OCI-LY3 (cell line): ENCODE results near the gene EIF4B.

ENCODE experiments used
- H2AFZ ChIP-seq: fragments of 200-600, 300-600 bp; shearing (Covaris generic); 2 replicates; pipeline ENCODE4 v1.6.0; 2014; ENCODE audit warnings: antibody characterized with exemption, low read depth, low read length
- H3K27ac ChIP-seq: fragments of 200-600, 300-600 bp; sonication (generic); 2 replicates; pipeline ENCODE4 v1.5.1; 2014; ENCODE audit warnings: mild to moderate bottlenecking, low read length, moderate library complexity, mixed read lengths
- H3K27me3 ChIP-seq: fragments of 200-600, 300-600 bp; sonication (generic); 2 replicates; pipeline ENCODE4 v1.6.1; 2014; ENCODE audit warnings: low read depth, low read length, mixed read lengths
- H3K36me3 ChIP-seq: fragments of 200-600, 300-600 bp; sonication (generic); replicated peaks from 2 replicates; pipeline ENCODE3; 2014; ENCODE audit warnings: low read depth, low read length, mixed read lengths
- H3K4me1 ChIP-seq: fragments of 300-600, 200-600 bp; sonication (generic); 2 replicates; pipeline ENCODE4 v1.6.1; 2014; ENCODE audit warnings: low read length, mixed read lengths
- H3K4me2 ChIP-seq: fragments of 200-600, 300-600 bp; sonication (generic); 2 replicates; pipeline ENCODE4 v1.6.1; 2014; ENCODE audit warnings: low read length, mixed read lengths
- H3K4me3 ChIP-seq: fragments of 300-600, 200-600 bp; sonication (generic); 2 replicates; pipeline ENCODE4 v1.5.1; 2014; ENCODE audit warnings: antibody characterized with exemption, mild to moderate bottlenecking, low read length, moderate library complexity
- H3K79me2 ChIP-seq: fragments of 300-600, 200-600 bp; shearing (Covaris generic); 2 replicates; pipeline ENCODE4 v1.6.1; 2014; ENCODE audit warnings: mild to moderate bottlenecking, low read length, mixed read lengths
- H3K9ac ChIP-seq: fragments of 300-600, 200-600 bp; shearing (Covaris generic); 2 replicates; pipeline ENCODE4 v1.6.0; 2014; ENCODE audit warnings: mild to moderate bottlenecking, low read length, moderate library complexity
- H3K9me3 ChIP-seq: fragments of 200-600, 300-600 bp; shearing (Covaris generic); 2 replicates; pipeline ENCODE4 v1.6.1; 2014; ENCODE audit warnings: low read length, mixed read lengths; ENCODE audit not compliant: insufficient read depth
- H4K20me1 ChIP-seq: fragments of 200-600, 300-600 bp; sonication (generic); 2 replicates; pipeline ENCODE4 v1.6.1; 2016; ENCODE audit warnings: low read length, mixed read lengths; ENCODE audit not compliant: insufficient read depth
- EZH2phosphoT487 ChIP-seq: fragments of 200-600 bp; shearing (Covaris generic); IDR thresholded peaks from 2 replicates; pipeline ENCODE4 v1.6.1; 2018; ENCODE audit warnings: antibody characterized with exemption, mixed run types, low read depth
- TF ChIP-seq, protein P1 (sequence below): fragments of 200-600, 300-600 bp; sonication (generic); IDR thresholded peaks from 2 replicates; pipeline ENCODE4 v1.5.1; 2014; ENCODE audit warnings: antibody characterized with exemption, low read length, low read depth

The EIF4B gene

GRCh38 chr12:52992699-52993557 lies 13.3 kb upstream of the EIF4B start:
- no peak overlapping the region for H3K4me3 ChIP-seq
- H3K9me3 ChIP-seq = no peaks in the 10 kb centered on the region
- H3K4me1 ChIP-seq = no peaks in the 10 kb centered on the region
- H2AFZ ChIP-seq = no peak overlapping the region; the same call in 1 of the 2 replicates
- no peaks in the 10 kb centered on the region for H4K20me1 ChIP-seq
- H3K27ac ChIP-seq = no peak overlapping the region
- H3K36me3 ChIP-seq = no peaks in the 10 kb centered on the region
- H3K27me3 ChIP-seq = no peaks in the 10 kb centered on the region
- TF ChIP-seq, protein P1, sequence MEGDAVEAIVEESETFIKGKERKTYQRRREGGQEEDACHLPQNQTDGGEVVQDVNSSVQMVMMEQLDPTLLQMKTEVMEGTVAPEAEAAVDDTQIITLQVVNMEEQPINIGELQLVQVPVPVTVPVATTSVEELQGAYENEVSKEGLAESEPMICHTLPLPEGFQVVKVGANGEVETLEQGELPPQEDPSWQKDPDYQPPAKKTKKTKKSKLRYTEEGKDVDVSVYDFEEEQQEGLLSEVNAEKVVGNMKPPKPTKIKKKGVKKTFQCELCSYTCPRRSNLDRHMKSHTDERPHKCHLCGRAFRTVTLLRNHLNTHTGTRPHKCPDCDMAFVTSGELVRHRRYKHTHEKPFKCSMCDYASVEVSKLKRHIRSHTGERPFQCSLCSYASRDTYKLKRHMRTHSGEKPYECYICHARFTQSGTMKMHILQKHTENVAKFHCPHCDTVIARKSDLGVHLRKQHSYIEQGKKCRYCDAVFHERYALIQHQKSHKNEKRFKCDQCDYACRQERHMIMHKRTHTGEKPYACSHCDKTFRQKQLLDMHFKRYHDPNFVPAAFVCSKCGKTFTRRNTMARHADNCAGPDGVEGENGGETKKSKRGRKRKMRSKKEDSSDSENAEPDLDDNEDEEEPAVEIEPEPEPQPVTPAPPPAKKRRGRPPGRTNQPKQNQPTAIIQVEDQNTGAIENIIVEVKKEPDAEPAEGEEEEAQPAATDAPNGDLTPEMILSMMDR = no peak
- TF ChIP-seq EZH2phosphoT487 = no peak
- no peak overlapping the region for H3K4me2 ChIP-seq
- H3K79me2 ChIP-seq = no peaks in the 10 kb centered on the region
- no peak overlapping the region for H3K9ac ChIP-seq

DNA sequence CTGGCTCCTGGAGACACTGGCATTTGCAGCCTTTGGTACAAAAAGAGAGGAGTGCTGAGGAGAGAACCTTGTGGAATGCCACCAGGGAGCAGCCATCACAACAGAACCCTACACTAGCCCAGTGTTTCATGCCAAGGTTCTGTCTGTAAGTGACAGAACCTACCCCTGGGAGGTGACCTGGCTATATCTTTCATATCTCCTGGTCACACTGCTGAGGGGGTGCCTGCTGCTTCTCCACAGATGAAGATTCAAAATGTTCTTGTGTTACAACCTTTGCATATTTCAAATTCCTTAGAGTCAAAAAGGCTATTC lies 12.7 kb upstream of the EIF4B start:
- Histone ChIP-seq H3K27me3 (no peaks in the 10 kb centered on the region), H4K20me1 (no peaks in the 10 kb centered on the region), H2AFZ (no peak overlapping the region), H3K4me3 (no peak overlapping the region), H3K27ac (no peak overlapping the region), H3K4me1 (no peaks in the 10 kb centered on the region), H3K4me2 (no peak overlapping the region), H3K9ac (no peak overlapping the region), H3K9me3 (no peaks in the 10 kb centered on the region), H3K79me2 (no peaks in the 10 kb centered on the region), H3K36me3 (no peaks in the 10 kb centered on the region)
- TF ChIP-seq, protein P1 = no peak
- TF ChIP-seq EZH2phosphoT487 = no peak

DNA sequence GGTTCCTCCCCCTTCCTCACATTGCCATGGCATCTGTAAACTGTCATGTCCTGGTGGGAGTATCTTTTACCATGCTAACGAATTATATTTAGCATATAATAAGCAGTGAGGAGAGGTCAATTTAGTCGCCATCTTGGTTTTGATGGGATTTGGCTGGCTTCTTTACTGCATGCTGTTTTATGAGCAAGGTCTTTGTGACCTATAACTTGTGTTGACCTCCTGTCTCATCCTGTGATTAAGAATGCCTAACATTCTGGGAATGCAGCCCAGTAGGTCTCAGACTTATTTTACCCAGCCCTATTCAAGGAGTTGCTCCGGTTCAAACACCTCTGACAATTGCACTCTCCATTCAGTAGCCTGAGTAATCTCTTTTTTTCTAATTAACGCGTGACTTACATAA lies 2.1 kb upstream of the EIF4B start:
- no peaks in the 10 kb centered on the region for H3K9me3 ChIP-seq
- peaks cover 38% of the 10 kb centered on the region for H3K79me2 ChIP-seq
- no peak for TF ChIP-seq EZH2phosphoT487
- TF ChIP-seq, protein P1 = no peak
- no peak overlapping the region for H3K27ac ChIP-seq
- H3K9ac ChIP-seq = no peak overlapping the region
- peaks cover 7% of the 10 kb centered on the region; the same call in 1 of the 2 replicates for H3K27me3 ChIP-seq
- no peak overlapping the region for H2AFZ ChIP-seq
- no peak overlapping the region for H3K4me3 ChIP-seq
- peaks cover 22% of the 10 kb centered on the region for H4K20me1 ChIP-seq
- H3K4me2 ChIP-seq = no peak overlapping the region
- peaks cover 25% of the 10 kb centered on the region for H3K4me1 ChIP-seq
- peaks cover 15% of the 10 kb centered on the region for H3K36me3 ChIP-seq

DNA sequence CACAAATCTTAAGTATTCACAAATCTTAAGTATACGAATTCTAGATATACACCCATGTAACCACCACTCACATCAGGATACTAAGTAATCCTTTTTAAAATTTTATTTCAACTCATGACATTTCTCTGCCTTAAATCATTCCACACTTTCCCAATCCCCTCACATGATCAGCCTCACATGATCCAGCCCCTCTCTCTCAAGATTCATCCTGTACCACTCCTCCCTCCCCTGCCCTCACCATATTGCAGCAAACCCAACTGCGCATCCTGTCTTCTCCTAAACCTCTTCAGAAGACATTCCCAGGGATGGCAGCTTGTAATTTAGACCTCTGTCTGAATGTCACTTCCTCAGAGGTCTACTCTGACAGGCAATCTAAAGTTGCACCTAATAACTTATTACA lies 1.7 kb upstream of the EIF4B start:
- Histone ChIP-seq H4K20me1 (peaks cover 26% of the 10 kb centered on the region), H3K4me3 (peak overlapping the region; percentile 97), H3K4me1 (peaks cover 28% of the 10 kb centered on the region), H3K9me3 (no peaks in the 10 kb centered on the region), H2AFZ (no peak overlapping the region), H3K27me3 (peaks cover 5% of the 10 kb centered on the region; the same call in 1 of the 2 replicates), H3K9ac (no peak overlapping the region), H3K27ac (no peak overlapping the region), H3K79me2 (peaks cover 42% of the 10 kb centered on the region), H3K4me2 (peak overlapping the region; percentile 95), H3K36me3 (peaks cover 19% of the 10 kb centered on the region)
- TF ChIP-seq, protein P1 = no peak
- TF ChIP-seq EZH2phosphoT487 = no peak
